SK-N-SH treated with all-trans-retinoic acid at 6 μM for 48 hours (cell line): ENCODE measurements around the gene SRD5A3.

Experiments
- ZFP3 ChIP-seq: fragments of 250-450 bp; sonication (Bioruptor Pico); IDR thresholded peaks from 2 replicates; pipeline ENCODE4 v1.5.0; 2020; ENCODE audit warnings: mild to moderate bottlenecking, moderate library complexity
- TF ChIP-seq, protein P1 (sequence below): fragments of 250-450 bp; sonication (Bioruptor Pico); IDR thresholded peaks from 2 replicates; pipeline ENCODE4 v1.8.0; 2020; ENCODE audit warnings: mild to moderate bottlenecking, moderate library complexity, borderline replicate concordance

DNA sequence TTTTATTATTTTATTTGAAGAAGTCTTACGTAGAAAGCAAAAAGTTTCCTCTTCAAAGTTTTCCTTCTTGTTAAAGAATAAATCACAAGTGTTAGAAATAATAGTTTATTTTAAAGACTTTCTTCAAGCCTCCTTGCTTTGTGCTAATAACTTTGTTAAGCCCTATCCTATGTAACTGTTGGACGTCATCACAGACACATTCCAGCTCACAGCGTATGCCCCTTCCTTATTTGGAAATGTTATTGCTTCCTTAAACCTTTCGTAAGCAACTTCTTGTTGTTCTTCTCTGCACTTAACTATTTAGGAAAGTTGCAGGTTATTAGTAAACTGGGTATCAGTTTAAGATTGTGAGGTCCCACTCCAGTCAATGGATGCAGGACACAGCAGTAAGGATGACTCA lies 7.6 kb upstream of the SRD5A3 start:
- no peak for TF ChIP-seq ZFP3 (CRISPR knock-in tag)
- TF ChIP-seq, protein P1, sequence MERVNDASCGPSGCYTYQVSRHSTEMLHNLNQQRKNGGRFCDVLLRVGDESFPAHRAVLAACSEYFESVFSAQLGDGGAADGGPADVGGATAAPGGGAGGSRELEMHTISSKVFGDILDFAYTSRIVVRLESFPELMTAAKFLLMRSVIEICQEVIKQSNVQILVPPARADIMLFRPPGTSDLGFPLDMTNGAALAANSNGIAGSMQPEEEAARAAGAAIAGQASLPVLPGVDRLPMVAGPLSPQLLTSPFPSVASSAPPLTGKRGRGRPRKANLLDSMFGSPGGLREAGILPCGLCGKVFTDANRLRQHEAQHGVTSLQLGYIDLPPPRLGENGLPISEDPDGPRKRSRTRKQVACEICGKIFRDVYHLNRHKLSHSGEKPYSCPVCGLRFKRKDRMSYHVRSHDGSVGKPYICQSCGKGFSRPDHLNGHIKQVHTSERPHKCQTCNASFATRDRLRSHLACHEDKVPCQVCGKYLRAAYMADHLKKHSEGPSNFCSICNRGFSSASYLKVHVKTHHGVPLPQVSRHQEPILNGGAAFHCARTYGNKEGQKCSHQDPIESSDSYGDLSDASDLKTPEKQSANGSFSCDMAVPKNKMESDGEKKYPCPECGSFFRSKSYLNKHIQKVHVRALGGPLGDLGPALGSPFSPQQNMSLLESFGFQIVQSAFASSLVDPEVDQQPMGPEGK (CRISPR knock-in tag) = no peak
